GM19240 (cell line): ENCODE measurements around the gene HS3ST5.
"Not testable (repeated sequence)": the region's sequence is repeated elsewhere in the genome, so short reads cannot be mapped to it uniquely, and the experiment has no call there.

Experiments
- DNase-seq: peaks from one replicate; pipeline ENCODE4 v3.0.0; 2011; ENCODE audit warnings: low spot score; ENCODE audit not compliant: insufficient read length

Gene HS3ST5

DNA sequence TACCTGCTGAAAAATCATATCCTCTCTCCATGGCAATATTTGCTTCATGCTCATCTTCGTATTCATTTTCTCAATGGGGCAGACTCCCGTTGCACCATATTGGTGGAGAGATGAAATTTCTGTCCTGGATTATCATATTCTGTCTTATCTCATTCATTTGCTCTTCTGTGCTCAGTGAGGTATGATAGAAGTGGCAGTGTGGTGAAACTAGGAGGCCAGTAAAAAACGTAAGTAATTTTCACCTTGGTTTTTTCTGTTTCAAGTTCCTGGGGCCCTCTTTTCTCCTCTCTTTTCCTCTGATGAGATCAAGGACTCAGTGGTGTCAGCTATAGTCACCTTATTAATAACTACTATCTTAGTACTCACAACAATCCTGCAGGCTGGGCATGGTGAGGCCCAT, 189.4 kb downstream of the HS3ST5 start:
- DNase-seq: no peak

- DNase-seq: no peak
These were observed 191.6 kb downstream of the HS3ST5 start for GRCh38 chr6:114151064-114151690.

- not testable (repeated sequence) for DNase-seq
These were observed 193.6 kb downstream of the HS3ST5 start for GRCh38 chr6:114149182-114149581.

DNA sequence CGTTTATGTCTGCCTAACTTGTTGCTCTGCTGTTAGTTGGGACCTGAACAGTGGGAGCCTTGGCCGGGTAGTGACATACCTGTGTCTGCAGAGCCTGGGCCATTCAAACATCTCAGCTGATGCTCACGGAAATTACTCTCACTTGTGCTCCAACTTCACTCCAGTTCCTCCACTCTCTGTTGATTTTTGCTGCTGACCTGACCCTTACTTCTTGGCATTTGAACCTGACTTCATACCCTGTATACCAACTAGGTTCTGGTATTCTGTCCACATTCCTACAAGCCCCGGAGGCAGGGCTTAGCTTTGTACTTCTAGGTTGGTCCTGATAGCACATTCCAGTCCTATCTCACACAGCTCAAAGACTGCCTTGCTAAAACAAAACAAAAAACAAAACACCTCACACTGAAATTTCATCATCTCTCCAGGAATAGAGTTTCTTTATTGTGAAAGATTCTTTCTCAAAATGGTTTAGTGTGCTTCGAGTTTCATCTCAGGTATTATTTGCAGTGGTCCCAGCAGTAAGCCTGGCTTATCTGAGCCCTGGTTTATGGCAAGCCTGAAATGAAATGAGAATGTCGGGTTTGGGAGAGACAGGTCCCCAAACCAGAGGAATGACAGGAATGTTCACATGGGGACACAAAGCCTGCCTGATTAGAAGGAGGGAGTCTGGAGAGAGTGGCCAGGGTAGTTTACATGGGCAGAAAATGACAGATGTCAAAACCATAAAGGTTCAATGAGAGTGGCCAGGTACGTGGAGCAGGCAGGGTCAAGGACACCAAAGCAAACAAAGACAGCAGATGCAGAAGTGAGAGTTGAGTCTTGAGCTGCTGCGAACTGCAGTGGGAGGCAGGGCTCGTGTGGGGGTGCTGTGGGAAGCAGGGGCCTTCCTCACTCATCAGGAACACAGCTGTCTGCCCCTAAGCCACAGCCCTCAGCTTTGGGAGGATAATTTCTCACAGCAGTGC, 197.7 kb downstream of the HS3ST5 start:
- DNase-seq: no peak

- DNase-seq: no peak
These were observed 200.6 kb downstream of the HS3ST5 start for GRCh38 chr6:114142258-114142657.

DNA sequence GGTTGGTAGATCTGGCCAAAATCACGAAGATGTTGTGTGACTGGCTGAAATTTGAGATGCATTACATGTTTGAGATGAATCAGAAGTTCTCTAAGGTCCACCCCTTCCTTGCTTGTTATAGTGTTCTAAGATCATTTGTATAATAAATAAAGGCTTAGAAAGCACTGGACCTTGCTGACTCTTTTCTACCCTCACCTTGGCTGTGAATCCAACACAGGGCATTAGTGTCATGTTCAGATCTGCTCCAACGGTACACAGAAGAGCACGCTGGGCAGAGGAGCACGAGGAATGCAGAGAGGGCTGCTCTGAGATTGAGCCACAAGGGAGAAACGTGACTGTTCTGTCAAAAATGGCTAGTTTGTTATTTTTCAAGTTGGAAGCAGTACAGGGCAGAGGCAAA, 202.4 kb downstream of the HS3ST5 start:
- DNase-seq: no peak

DNA sequence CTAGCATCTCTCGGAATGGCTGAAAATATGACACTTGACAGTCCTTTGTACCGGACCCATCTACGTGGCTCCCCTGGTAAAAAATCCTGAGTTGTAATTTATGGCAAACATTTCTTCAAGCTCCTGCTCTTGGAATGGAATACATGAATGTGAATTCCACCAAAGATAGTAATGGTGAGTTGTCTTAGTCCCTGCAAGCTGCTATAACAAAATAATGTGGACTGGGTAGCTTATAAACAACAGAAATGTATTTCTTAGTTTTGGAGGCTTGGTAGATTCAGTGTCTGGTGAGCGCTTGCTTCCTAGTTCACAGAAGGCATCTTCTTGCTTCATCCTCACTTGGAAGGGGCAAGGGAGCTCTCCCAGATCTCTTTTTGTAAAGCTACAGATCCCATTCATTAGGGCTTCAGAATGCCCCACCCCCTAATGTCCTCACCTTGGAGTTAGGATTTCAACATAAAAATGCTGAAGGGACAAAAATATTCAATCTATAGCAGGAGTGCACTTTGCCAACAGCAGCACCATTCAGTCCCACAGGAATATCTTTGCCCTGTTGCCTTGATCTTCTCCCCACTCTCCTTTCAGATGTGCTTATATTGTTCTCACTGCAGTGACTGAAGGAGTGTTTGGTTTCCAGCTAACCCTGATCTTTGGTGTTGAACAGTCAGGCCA, 204.1 kb downstream of the HS3ST5 start:
- DNase-seq: no peak

DNA sequence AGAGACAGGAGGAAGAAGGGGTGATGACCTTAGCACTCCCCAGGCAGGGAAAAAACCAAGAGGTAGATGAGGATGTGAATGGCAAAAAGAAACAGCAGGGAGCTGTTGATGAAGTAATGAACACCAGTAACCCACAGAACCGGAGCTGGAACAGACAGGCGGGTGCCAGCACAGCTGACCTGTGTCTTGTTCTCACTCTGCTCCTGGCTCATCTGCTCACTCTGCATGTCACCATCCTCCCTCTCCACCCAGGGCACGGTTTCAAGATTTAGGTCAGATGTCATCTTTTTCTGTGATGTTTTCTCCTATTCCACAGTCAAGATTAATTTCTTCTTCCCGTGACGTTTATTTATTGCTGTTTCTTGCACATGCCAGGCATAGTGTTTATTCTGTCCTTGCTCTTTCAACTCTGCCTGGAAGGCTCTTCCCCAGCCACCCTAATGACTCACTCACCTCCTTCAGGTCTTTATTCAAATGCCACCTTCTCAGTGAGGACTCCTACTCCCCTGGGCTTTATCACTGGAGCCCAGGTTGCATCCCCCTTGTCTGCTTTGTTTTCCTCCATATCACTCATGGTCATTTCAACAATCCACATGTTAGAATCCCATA, 207.4 kb downstream of the HS3ST5 start:
- no peak for DNase-seq

- no peak for DNase-seq
These were observed 209.0 kb downstream of the HS3ST5 start for GRCh38 chr6:114133816-114134215.

- DNase-seq: no peak
These were observed 210.9 kb downstream of the HS3ST5 start for GRCh38 chr6:114131945-114132344.

- no peak for DNase-seq
These were observed 217.2 kb downstream of the HS3ST5 start for GRCh38 chr6:114125576-114125975.

- no peak for DNase-seq
These were observed 220.7 kb downstream of the HS3ST5 start for GRCh38 chr6:114121913-114122662.

DNA sequence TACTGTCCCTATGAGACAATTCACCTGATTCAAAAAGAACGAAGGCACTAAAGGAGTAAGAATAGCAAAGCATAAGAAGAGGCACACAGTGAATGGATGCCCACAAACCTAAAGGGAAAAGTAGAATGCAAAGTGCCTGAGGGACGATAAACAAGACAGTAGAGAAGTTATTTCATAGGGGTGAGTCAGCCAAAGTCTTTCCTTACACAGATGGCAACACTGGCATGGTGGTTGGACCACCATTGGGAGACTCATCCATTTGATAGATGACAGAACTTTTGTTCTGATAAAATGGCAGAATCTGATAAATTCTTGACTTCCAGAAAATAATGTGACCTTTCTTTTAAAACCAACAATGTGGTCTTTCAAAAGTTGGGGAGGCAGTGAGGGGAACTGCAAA, 223.8 kb downstream of the HS3ST5 start:
- DNase-seq: no peak

DNA sequence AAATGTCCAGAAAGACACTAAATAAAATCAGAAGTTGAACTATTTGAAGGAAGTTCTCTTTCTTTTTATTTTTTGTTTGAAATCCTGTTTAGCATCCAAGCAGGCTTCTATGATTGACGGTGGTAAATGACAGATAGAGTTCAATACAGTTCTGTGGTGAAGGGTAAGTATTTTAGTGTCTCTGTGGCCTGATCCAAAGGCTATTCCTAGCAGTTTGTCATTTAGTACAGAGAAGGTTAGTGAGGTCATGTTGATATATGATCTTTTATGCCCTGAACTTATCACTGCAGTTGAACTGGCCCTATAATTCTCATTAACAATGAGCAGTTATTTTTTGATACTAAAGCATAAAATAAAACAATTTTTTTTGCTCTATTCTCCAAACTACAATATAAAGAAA, 227.2 kb downstream of the HS3ST5 start:
- DNase-seq: no peak

- no peak for DNase-seq
These were observed 234.5 kb downstream of the HS3ST5 start for GRCh38 chr6:114108119-114109002.

GRCh38 chr6:114106020-114106419, 236.8 kb downstream of the HS3ST5 start:
- no peak for DNase-seq

DNA sequence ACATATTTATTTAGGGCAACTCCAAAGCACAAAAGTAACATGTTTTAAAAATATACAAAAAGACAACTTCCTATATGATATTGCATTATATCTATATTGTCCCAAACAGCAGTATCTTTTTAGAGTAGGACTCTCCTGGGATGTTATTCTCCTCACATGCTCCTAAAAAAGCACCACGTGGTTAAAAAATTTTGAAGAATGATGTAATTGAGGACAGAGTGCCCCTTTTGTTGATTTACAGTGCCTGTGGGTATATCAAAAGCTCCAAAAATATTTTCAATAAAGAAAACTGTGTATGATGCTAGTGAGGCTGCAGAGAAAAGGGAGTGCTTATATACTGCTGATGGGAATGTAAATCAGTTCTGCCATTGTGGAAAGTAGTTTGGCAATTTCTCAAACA, 241.6 kb downstream of the HS3ST5 start:
- DNase-seq: no peak

DNA sequence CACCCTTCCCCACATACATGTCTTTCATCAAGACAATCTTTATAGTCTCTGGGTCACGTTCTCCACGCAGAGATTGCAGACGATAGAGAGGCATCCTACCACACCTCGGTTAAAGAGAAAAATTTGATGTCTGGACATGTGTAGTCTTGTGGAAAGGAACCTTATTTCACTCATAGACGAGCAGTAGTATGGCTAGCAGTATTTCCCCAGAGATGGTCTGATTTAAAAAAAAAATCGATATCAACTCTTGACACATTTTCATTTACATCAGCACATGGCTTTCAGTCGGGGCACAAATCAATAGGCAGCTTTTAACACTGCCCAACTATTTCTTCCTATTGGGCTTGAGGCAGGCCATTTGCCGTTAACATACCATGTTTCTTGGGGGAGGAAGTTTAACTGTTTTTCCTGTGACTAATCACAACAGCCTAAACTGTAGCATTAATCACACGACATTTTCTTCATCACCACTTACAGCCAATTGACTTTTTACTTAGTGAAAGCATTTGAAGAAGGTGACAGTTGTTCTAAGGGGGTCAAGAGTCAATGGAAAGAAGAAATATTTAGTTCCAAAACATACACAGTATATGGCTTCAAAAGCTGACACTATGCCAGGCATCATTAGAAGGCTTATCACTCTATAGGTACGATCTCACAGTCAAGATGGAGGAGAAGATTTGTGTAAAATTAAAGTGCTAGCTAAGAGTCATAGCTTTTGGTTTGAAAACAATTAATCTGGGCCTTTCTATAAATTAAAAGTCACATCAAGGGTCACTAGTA, 242.4 kb downstream of the HS3ST5 start:
- no peak for DNase-seq

DNA sequence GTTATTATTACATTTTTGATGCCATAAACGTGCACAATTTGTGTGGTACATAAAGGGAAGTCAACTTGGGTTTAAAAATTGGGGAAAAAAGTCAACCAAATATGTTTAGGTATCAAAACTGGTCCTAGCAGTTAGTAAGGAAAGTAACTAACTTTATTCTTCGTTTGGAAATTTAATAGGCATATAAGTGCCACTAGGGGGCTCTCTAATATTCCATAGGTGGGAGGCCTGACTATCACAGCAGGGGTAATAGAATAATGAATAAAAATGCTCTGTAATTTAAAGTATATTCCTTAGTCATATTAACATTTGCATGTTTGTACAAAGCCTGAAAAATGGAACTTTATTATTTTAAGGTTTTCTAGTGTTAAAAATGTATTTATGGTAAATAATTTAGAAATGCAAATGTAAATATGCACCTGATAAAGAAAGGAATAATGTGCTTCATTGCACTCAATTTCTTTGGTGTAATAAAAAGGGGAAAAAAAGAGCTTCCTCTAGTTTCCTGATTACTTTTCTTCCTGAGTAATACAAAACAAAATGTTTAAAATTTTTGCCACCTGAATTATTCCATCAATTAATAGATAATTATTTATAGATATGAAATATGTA, 246.2 kb downstream of the HS3ST5 start:
- DNase-seq: no peak
